GM12878 (cell line): ENCODE measurements around the gene RASGRF1.

Source experiments
- BCL11A ChIP-seq: IDR thresholded peaks from 2 replicates; pipeline ENCODE4 v1.6.1; 2011; ENCODE audit warnings: low read depth, low read length
- CREB1 ChIP-seq: IDR thresholded peaks from 2 replicates; pipeline ENCODE4 v1.6.1; 2012; ENCODE audit warnings: low read depth, mild to moderate bottlenecking, inconsistent platforms
- POLR2A ChIP-seq: IDR thresholded peaks from 2 replicates; pipeline ENCODE4 v1.6.1; 2011; ENCODE audit warnings: low read depth, mild to moderate bottlenecking, low read length
- RAD21 ChIP-seq: IDR thresholded peaks from 2 replicates; pipeline ENCODE4 v1.6.1; 2011; ENCODE audit warnings: mild to moderate bottlenecking, low read depth, low read length, moderate library complexity; ENCODE audit not compliant: insufficient read depth
- TAF1 ChIP-seq: IDR thresholded peaks from 2 replicates; pipeline ENCODE4 v1.6.1; 2011; ENCODE audit warnings: mild to moderate bottlenecking, low read depth, low read length, borderline replicate concordance
- TF ChIP-seq, protein P1 (sequence below): IDR thresholded peaks from 2 replicates; pipeline ENCODE4 v1.6.1; 2012; ENCODE audit warnings: mild to moderate bottlenecking, low read depth, low read length
- TF ChIP-seq, protein P2 (sequence below), 3 experiments: IDR thresholded peaks in 2 of 3; conservative IDR thresholded peaks in 1 of 3; 2 replicates each; pipeline ENCODE4 v1.5.1; 2011; ENCODE audit warnings: low read depth in 3 of 3, low read length in 3 of 3, mild to moderate bottlenecking in 3 of 3, control low read depth in 2 of 3, moderate library complexity in 2 of 3, inconsistent platforms in 1 of 3, mixed read lengths in 1 of 3; ENCODE audit not compliant: control insufficient read depth in 2 of 3, insufficient read depth in 1 of 3; ENCODE audit errors: extremely low read depth in 1 of 3
- TF ChIP-seq, protein P3 (sequence below): IDR thresholded peaks from 2 replicates; pipeline ENCODE4 v1.6.1; 2012; ENCODE audit warnings: low read length, inconsistent platforms

DNA sequence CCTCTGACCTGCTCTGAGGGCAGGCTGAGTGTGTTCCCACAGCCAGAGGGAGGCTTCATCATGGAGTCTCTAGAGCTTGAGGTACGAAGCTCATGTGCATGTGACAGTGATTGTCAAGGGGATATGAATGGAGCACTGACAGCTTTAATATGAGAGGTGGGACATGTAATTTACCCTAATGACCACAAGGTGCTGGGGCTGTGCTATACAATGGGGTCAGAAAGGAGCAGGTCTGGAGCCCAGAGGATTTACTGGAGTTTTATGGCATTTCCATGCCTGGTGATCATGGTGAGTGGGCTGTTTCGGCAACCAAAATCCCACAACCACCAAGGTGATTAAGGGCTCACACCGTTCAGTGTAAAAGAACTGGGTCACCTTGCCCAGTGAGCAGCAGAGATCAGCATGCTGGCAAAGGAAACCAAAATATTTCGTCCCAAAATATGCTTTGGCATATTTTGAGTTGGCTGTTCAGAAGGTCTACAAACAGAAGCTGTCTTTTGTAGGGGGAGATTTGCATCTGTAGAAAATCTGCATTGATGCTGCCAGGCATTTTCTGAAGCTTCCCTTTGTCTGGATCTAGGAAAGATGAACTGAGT lies 40.1 kb upstream of the RASGRF1 start:
- TF ChIP-seq BCL11A (no peak), POLR2A (no peak), TAF1 (no peak), RAD21 (no peak), CREB1 (no peak)
- TF ChIP-seq, protein P1, sequence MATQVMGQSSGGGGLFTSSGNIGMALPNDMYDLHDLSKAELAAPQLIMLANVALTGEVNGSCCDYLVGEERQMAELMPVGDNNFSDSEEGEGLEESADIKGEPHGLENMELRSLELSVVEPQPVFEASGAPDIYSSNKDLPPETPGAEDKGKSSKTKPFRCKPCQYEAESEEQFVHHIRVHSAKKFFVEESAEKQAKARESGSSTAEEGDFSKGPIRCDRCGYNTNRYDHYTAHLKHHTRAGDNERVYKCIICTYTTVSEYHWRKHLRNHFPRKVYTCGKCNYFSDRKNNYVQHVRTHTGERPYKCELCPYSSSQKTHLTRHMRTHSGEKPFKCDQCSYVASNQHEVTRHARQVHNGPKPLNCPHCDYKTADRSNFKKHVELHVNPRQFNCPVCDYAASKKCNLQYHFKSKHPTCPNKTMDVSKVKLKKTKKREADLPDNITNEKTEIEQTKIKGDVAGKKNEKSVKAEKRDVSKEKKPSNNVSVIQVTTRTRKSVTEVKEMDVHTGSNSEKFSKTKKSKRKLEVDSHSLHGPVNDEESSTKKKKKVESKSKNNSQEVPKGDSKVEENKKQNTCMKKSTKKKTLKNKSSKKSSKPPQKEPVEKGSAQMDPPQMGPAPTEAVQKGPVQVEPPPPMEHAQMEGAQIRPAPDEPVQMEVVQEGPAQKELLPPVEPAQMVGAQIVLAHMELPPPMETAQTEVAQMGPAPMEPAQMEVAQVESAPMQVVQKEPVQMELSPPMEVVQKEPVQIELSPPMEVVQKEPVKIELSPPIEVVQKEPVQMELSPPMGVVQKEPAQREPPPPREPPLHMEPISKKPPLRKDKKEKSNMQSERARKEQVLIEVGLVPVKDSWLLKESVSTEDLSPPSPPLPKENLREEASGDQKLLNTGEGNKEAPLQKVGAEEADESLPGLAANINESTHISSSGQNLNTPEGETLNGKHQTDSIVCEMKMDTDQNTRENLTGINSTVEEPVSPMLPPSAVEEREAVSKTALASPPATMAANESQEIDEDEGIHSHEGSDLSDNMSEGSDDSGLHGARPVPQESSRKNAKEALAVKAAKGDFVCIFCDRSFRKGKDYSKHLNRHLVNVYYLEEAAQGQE, result no peak
- TF ChIP-seq, protein P2, sequence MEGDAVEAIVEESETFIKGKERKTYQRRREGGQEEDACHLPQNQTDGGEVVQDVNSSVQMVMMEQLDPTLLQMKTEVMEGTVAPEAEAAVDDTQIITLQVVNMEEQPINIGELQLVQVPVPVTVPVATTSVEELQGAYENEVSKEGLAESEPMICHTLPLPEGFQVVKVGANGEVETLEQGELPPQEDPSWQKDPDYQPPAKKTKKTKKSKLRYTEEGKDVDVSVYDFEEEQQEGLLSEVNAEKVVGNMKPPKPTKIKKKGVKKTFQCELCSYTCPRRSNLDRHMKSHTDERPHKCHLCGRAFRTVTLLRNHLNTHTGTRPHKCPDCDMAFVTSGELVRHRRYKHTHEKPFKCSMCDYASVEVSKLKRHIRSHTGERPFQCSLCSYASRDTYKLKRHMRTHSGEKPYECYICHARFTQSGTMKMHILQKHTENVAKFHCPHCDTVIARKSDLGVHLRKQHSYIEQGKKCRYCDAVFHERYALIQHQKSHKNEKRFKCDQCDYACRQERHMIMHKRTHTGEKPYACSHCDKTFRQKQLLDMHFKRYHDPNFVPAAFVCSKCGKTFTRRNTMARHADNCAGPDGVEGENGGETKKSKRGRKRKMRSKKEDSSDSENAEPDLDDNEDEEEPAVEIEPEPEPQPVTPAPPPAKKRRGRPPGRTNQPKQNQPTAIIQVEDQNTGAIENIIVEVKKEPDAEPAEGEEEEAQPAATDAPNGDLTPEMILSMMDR (IDR thresholded peaks at IDR 0.05 in 2 of 3, conservative IDR thresholded peaks at IDR 0.05 in 1 of 3; ENCODE audit: control insufficient read depth in 2 of 3, extremely low read depth in 1 of 3, insufficient read depth in 1 of 3, low read depth in 3 of 3, low read length in 3 of 3), result peak in 2 of 3 experiments; percentile 30; a peak in 3 of 6 replicates
- TF ChIP-seq, protein P3, sequence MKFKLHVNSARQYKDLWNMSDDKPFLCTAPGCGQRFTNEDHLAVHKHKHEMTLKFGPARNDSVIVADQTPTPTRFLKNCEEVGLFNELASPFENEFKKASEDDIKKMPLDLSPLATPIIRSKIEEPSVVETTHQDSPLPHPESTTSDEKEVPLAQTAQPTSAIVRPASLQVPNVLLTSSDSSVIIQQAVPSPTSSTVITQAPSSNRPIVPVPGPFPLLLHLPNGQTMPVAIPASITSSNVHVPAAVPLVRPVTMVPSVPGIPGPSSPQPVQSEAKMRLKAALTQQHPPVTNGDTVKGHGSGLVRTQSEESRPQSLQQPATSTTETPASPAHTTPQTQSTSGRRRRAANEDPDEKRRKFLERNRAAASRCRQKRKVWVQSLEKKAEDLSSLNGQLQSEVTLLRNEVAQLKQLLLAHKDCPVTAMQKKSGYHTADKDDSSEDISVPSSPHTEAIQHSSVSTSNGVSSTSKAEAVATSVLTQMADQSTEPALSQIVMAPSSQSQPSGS, result no peak
